Measurements from ENCODE around the gene OR4D11.

The OR4D11 gene

DNA sequence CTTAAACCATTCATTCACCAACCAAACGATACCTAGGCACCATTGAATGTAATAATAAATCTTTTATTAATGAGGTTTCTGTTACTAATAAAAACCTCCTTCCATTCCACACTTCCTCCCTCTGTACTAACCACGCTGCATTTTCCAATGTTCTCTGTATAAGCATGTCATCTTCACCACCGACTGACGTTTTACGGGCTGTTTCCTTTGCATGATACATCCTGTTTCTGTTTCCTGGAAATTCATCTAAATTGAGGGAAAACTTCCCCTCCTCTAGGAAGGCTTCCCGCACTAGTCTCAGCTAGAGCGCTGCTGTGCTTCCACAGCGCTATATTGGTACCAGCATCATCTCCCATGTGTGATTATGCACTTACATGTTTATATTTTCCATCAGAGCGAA lies 28.2 kb upstream of the OR4D11 start:
- Histone ChIP-seq H3K27me3 (ENCODE audit: control insufficient read depth, insufficient read depth, low read length) (no peaks in the 10 kb centered on the region), H3K79me2 (no peaks in the 10 kb centered on the region), H3K4me1 (no peaks in the 10 kb centered on the region), H3K4me2 (ENCODE audit: low read length) (no peak overlapping the region), H3K9me3 (ENCODE audit: control insufficient read depth, low read length) (no peaks in the 10 kb centered on the region), H3K27ac (no peak overlapping the region), H3K36me3 (ENCODE audit: control insufficient read depth, insufficient read depth, low read length) (no peaks in the 10 kb centered on the region), H3K4me3 (ENCODE audit: low read depth, low read length) (no peak overlapping the region), H2AFZ (no peak overlapping the region), H3K9ac (no peak overlapping the region)
- TF ChIP-seq, protein P1, sequence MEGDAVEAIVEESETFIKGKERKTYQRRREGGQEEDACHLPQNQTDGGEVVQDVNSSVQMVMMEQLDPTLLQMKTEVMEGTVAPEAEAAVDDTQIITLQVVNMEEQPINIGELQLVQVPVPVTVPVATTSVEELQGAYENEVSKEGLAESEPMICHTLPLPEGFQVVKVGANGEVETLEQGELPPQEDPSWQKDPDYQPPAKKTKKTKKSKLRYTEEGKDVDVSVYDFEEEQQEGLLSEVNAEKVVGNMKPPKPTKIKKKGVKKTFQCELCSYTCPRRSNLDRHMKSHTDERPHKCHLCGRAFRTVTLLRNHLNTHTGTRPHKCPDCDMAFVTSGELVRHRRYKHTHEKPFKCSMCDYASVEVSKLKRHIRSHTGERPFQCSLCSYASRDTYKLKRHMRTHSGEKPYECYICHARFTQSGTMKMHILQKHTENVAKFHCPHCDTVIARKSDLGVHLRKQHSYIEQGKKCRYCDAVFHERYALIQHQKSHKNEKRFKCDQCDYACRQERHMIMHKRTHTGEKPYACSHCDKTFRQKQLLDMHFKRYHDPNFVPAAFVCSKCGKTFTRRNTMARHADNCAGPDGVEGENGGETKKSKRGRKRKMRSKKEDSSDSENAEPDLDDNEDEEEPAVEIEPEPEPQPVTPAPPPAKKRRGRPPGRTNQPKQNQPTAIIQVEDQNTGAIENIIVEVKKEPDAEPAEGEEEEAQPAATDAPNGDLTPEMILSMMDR (IDR thresholded peaks at IDR 0.05), result no peak

DNA sequence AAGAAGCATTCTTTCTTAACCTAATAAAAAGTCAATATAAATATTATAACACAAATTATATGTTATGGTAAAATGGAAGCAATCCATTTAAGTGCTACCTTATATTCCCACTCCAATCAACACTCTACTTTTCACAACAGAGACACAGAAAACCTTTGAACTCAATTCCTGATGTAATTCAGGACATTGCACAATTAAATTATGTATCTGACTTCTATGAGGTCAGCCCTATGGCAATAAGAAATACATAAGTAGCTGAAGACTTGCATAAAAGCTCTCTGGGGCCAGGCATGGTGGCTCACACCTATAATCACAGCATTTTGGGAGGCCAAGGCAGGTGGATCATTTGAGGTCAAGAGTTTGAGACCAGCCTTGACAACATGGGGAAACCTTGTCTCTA lies 23.5 kb upstream of the OR4D11 start:
- H3K4me1 ChIP-seq, result no peaks in the 10 kb centered on the region
- no peaks in the 10 kb centered on the region for H3K9me3 ChIP-seq (ENCODE audit: control insufficient read depth, low read length)
- no peak overlapping the region for H3K9ac ChIP-seq
- no peak overlapping the region for H3K4me2 ChIP-seq (ENCODE audit: low read length)
- no peaks in the 10 kb centered on the region for H3K79me2 ChIP-seq
- no peaks in the 10 kb centered on the region for H3K36me3 ChIP-seq (ENCODE audit: control insufficient read depth, insufficient read depth, low read length)
- H2AFZ ChIP-seq, result no peak overlapping the region
- TF ChIP-seq, protein P1 (IDR thresholded peaks at IDR 0.05), result no peak
- H3K27me3 ChIP-seq (ENCODE audit: control insufficient read depth, insufficient read depth, low read length), result no peaks in the 10 kb centered on the region
- no peak overlapping the region for H3K4me3 ChIP-seq (ENCODE audit: low read depth, low read length)
- H3K27ac ChIP-seq, result no peak overlapping the region

GRCh38 chr11:59480359-59480758 lies 23.0 kb upstream of the OR4D11 start:
- Histone ChIP-seq H3K9ac (no peak overlapping the region), H2AFZ (no peak overlapping the region), H3K9me3 (ENCODE audit: control insufficient read depth, low read length) (no peaks in the 10 kb centered on the region), H3K79me2 (no peaks in the 10 kb centered on the region), H3K36me3 (ENCODE audit: control insufficient read depth, insufficient read depth, low read length) (no peaks in the 10 kb centered on the region), H3K27me3 (ENCODE audit: control insufficient read depth, insufficient read depth, low read length) (no peaks in the 10 kb centered on the region), H3K27ac (no peak overlapping the region), H3K4me3 (ENCODE audit: low read depth, low read length) (no peak overlapping the region), H3K4me2 (ENCODE audit: low read length) (no peak overlapping the region), H3K4me1 (no peaks in the 10 kb centered on the region)
- TF ChIP-seq, protein P1 (IDR thresholded peaks at IDR 0.05), result no peak

DNA sequence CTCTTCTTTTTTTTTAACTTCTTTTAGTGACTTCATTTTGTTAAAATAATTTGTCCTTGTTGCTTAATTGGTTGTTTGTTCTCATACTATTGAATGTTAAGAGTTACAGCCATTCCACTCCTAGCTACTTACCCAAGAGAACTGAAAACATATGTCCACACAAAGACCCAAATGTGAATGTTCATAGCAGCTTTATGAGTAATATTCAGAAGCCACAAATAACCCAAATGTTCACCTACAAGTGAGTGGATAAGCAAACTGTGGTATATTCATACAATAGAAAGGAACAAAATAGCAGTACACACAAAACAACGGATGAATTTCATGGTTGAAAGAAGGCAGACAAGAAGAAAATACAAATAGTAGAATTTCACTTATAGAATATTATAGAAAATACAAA lies 1.4 kb upstream of the OR4D11 start:
- Histone ChIP-seq H3K4me3 (ENCODE audit: low read depth, low read length) (no peak overlapping the region), H3K27ac (no peak overlapping the region), H3K27me3 (ENCODE audit: control insufficient read depth, insufficient read depth, low read length) (no peaks in the 10 kb centered on the region), H3K4me2 (ENCODE audit: low read length) (no peak overlapping the region), H2AFZ (no peak overlapping the region), H3K9ac (no peak overlapping the region), H3K79me2 (no peaks in the 10 kb centered on the region), H3K4me1 (no peaks in the 10 kb centered on the region), H3K36me3 (ENCODE audit: control insufficient read depth, insufficient read depth, low read length) (no peaks in the 10 kb centered on the region), H3K9me3 (ENCODE audit: control insufficient read depth, low read length) (no peaks in the 10 kb centered on the region)
- TF ChIP-seq, protein P1 (IDR thresholded peaks at IDR 0.05), result no peak

DNA sequence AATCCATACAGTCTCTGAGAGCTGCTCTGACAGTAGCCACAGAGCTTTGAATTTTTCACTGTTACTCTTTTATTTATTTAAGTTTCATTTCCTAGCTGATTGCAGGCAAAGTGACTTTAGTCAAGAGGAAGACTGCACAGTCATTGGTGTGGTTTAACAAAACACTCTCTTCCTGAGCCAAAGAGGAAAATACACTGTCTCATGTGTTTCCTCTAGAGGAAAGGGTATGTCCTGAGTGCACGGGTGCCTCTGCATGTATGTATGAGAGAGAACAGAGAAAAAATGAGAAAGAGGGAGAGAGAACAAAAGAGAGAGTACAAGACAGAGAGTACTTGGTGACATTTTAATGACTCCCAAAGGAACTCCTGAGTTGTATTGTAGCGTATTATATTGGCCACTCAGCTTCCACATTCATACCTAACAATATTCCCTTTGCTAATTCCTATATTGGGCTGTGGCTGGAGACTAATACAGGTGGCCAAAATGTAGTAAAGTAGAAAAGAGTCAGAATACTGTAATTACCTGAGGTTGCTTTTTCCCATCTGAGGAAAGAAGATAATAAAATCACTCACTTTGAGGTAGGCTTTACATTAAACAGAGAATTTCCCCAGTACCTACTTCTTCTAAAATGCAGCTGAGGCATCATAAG lies 7.7 kb downstream of the OR4D11 start, which contains the start of gene OR4D9:
TSS of gene OR4D9 (plus strand) at position 599 of the 649 bp plus-strand sequence. CDS start 3,374 bp downstream, outside the sequence.
- Histone ChIP-seq H3K4me2 (ENCODE audit: low read length) (no peak within 1 kb of the TSS), H3K27ac (no peak within 1 kb of the TSS), H3K27me3 (ENCODE audit: control insufficient read depth, insufficient read depth, low read length) (no peaks in the 10 kb centered on the region), H3K9ac (no peak within 1 kb of the TSS), H3K4me1 (no peaks in the 10 kb centered on the region), H3K36me3 (ENCODE audit: control insufficient read depth, insufficient read depth, low read length) (no peaks in the 10 kb centered on the region), H3K4me3 (ENCODE audit: low read depth, low read length) (no peak within 1 kb of the TSS), H3K79me2 (no peaks in the 10 kb centered on the region), H3K9me3 (ENCODE audit: control insufficient read depth, low read length) (no peaks in the 10 kb centered on the region), H2AFZ (no peak within 1 kb of the TSS)
- TF ChIP-seq, protein P1 (IDR thresholded peaks at IDR 0.05), result no peak
